Mesenchymal stem cell (in vitro differentiated cells and primary cell): ENCODE data around the gene HJURP. TPM values are rescaled to one million over a fixed set of nuclear protein-coding genes. Genes with fewer than 3 reads are reported as not detected.

Source experiments
- DNase-seq: peaks from one replicate; pipeline ENCODE4 v3.0.0-alpha.2; 2013
- H2AFZ ChIP-seq: one replicate; pipeline ENCODE4 v1.6.1; 2013; ENCODE audit warnings: low read depth, mild to moderate bottlenecking, control low read depth, inconsistent platforms, low read length, moderate library complexity
- H2AK5ac ChIP-seq: 2 replicates; pipeline ENCODE4 v1.6.1; 2013; ENCODE audit warnings: low read length, moderate library complexity, mild to moderate bottlenecking, inconsistent platforms; ENCODE audit not compliant: severe bottlenecking
- H2BK120ac ChIP-seq: one replicate; pipeline ENCODE4 v1.6.1; 2013; ENCODE audit warnings: low read depth, mild to moderate bottlenecking, inconsistent platforms, low read length, moderate library complexity
- H2BK12ac ChIP-seq, 2 experiments: one replicate each; pipeline ENCODE4 v1.6.1; 2013; ENCODE audit warnings: inconsistent platforms in 2 of 2, low read length in 2 of 2, mild to moderate bottlenecking in 2 of 2, moderate library complexity in 2 of 2, control low read depth in 1 of 2
- H2BK15ac ChIP-seq: one replicate; pipeline ENCODE4 v1.6.1; 2013; ENCODE audit warnings: mild to moderate bottlenecking, low read depth, inconsistent platforms; ENCODE audit not compliant: poor library complexity, severe bottlenecking
- H2BK5ac ChIP-seq: 2 replicates; pipeline ENCODE4 v1.6.1; 2013; ENCODE audit warnings: low read depth, mild to moderate bottlenecking, low read length, control low read depth, inconsistent platforms; ENCODE audit not compliant: poor library complexity, severe bottlenecking
- H3K14ac ChIP-seq, 2 experiments: one replicate each; pipeline ENCODE4 v1.6.1; 2013; ENCODE audit warnings: inconsistent platforms in 2 of 2, low read length in 2 of 2, control low read depth in 1 of 2, mild to moderate bottlenecking in 1 of 2, moderate library complexity in 1 of 2
- H3K18ac ChIP-seq, 2 experiments: one replicate each; pipeline ENCODE4 v1.6.1; 2013; ENCODE audit warnings: inconsistent platforms in 2 of 2, low read length in 2 of 2, control low read depth in 1 of 2, low read depth in 1 of 2, mild to moderate bottlenecking in 1 of 2
- H3K23ac ChIP-seq, 2 experiments: one replicate each; pipeline ENCODE4 v1.6.1; 2013; ENCODE audit warnings: inconsistent platforms in 2 of 2, low read length in 2 of 2, mild to moderate bottlenecking in 2 of 2, moderate library complexity in 2 of 2, control low read depth in 1 of 2
- H3K27ac ChIP-seq: 2 replicates; pipeline ENCODE4 v1.5.1; 2013; ENCODE audit warnings: mild to moderate bottlenecking, moderate library complexity, low read length, control low read depth, inconsistent platforms; ENCODE audit not compliant: poor library complexity, severe bottlenecking
- H3K27me3 ChIP-seq, 2 experiments: 2 replicates each; pipeline versions ENCODE4 v1.6.1 to v1.7.0; 2013; ENCODE audit warnings: low read length in 2 of 2, mild to moderate bottlenecking in 2 of 2, moderate library complexity in 2 of 2, control low read depth in 1 of 2, inconsistent platforms in 1 of 2; ENCODE audit not compliant: control insufficient read depth in 1 of 2, insufficient read depth in 1 of 2
- H3K36me3 ChIP-seq, 2 experiments: 2 replicates each; pipeline versions ENCODE4 v1.6.1 to v1.7.0; 2013; ENCODE audit warnings: low read length in 2 of 2, control low read depth in 1 of 2, inconsistent platforms in 1 of 2, low read depth in 1 of 2, mild to moderate bottlenecking in 1 of 2; ENCODE audit not compliant: insufficient read depth in 2 of 2, control insufficient read depth in 1 of 2
- H3K4ac ChIP-seq, 2 experiments: one replicate each; pipeline ENCODE4 v1.6.1; 2013; ENCODE audit warnings: inconsistent platforms in 2 of 2, low read length in 2 of 2, mild to moderate bottlenecking in 2 of 2, moderate library complexity in 2 of 2, control low read depth in 1 of 2, low read depth in 1 of 2
- H3K4me1 ChIP-seq: 2 replicates; pipeline ENCODE4 v1.6.1; 2013; ENCODE audit warnings: low read depth, low read length, control low read depth; ENCODE audit not compliant: control insufficient read depth, insufficient read depth
- H3K4me2 ChIP-seq: 2 replicates; pipeline ENCODE4 v1.6.1; 2013; ENCODE audit warnings: low read length, mild to moderate bottlenecking, inconsistent platforms; ENCODE audit not compliant: poor library complexity, severe bottlenecking
- H3K4me3 ChIP-seq, 2 experiments: 2 replicates each; pipeline versions ENCODE4 v1.5.1 to v1.7.0; 2013; ENCODE audit warnings: low read length in 2 of 2, mild to moderate bottlenecking in 2 of 2, control low read depth in 1 of 2, low read depth in 1 of 2; ENCODE audit not compliant: insufficient read depth in 1 of 2
- H3K79me1 ChIP-seq: replicated peaks from 2 replicates; pipeline ENCODE4 v1.6.1; 2013; ENCODE audit warnings: mild to moderate bottlenecking, control low read depth, low read length, inconsistent platforms; ENCODE audit not compliant: poor library complexity, severe bottlenecking
- H3K9ac ChIP-seq: 2 replicates; pipeline ENCODE4 v1.7.0; 2013; ENCODE audit warnings: mild to moderate bottlenecking, low read length, moderate library complexity
- H3K9me3 ChIP-seq: 2 replicates; pipeline ENCODE4 v1.7.0; 2013; ENCODE audit warnings: mild to moderate bottlenecking, low read length; ENCODE audit not compliant: control insufficient read depth
- H4K8ac ChIP-seq: one replicate; pipeline ENCODE4 v1.6.1; 2013; ENCODE audit warnings: inconsistent platforms, mild to moderate bottlenecking, low read length, moderate library complexity
- H4K91ac ChIP-seq: one replicate; pipeline ENCODE4 v1.6.1; 2013; ENCODE audit warnings: mild to moderate bottlenecking, low read length, inconsistent platforms
- WGBS: methylation state at CpG from one replicate; pipeline ENCODE4 v1.1.7; 2013; ENCODE audit warnings: mixed read lengths; 5-methylcytosine and 5-hydroxymethylcytosine counted together
- polyA plus RNA-seq, 2 experiments: library from polyadenylated mRNA; stranded (reverse); fragments of 200-250 nt; gene quantifications; one replicate each; pipeline ENCODE4 v1.2.3, GENCODE V29; 2013

Gene HJURP, protein sequence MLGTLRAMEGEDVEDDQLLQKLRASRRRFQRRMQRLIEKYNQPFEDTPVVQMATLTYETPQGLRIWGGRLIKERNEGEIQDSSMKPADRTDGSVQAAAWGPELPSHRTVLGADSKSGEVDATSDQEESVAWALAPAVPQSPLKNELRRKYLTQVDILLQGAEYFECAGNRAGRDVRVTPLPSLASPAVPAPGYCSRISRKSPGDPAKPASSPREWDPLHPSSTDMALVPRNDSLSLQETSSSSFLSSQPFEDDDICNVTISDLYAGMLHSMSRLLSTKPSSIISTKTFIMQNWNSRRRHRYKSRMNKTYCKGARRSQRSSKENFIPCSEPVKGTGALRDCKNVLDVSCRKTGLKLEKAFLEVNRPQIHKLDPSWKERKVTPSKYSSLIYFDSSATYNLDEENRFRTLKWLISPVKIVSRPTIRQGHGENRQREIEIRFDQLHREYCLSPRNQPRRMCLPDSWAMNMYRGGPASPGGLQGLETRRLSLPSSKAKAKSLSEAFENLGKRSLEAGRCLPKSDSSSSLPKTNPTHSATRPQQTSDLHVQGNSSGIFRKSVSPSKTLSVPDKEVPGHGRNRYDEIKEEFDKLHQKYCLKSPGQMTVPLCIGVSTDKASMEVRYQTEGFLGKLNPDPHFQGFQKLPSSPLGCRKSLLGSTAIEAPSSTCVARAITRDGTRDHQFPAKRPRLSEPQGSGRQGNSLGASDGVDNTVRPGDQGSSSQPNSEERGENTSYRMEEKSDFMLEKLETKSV
- 3.1 TPM for polyA plus RNA-seq (2013, experiment 1 of 2)
- polyA plus RNA-seq (2013, experiment 2 of 2): 2.9 TPM

DNA sequence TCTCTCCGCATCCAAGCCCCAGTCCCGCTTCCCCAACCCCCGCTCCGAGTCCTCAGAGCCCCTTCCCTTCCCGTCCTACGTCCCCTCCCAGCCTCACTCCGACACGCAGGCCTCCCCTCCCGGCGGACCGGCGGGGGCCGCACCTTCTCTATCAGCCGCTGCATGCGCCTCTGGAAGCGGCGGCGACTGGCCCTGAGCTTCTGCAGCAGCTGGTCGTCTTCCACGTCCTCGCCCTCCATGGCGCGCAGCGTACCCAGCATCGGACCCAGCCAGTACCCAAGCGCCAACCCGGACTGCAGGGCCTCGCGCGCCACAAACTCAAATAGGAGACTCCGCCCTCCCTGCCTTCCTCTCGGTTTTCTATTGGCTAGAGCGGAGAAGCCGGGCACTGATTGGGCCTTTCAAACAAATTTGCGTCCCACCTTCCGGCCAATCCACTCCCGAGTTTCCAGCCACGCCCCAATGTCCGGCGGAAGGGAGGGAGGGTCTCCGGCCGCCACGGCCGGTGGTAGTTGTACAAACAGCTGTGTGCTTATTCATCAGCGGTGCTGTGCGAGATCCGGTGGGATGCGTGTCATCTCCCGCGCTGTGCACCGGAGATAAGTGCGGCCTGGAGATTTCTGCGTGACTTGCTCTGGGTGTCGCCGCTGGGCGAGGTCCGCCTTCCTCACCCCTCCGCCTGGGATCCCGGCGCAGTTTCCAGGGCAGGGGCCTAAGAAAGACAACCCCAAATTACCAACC lies at the start of gene HJURP:
TSS of gene HJURP (minus strand) at position 295 of the 741 bp plus-strand sequence. CDS start at position 260, 35 bp downstream.
- Histone ChIP-seq H2BK5ac (peak within 1 kb of the TSS; percentile 22), H2BK15ac (peak within 1 kb of the TSS; percentile 34), H2AFZ (peak within 1 kb of the TSS; percentile 83), H4K8ac (peak within 1 kb of the TSS; percentile 94), H2AK5ac (no peak within 1 kb of the TSS), H3K14ac (no peak within 1 kb of the TSS), H4K91ac (peak within 1 kb of the TSS; percentile 83), H3K79me1 (peaks cover 14% of the 10 kb centered on the region), H3K9ac (peak within 1 kb of the TSS; percentile 91), H3K4me1 (peaks cover 7% of the 10 kb centered on the region), H3K4me3 (peak within 1 kb of the TSS; percentile 90 to 94), H3K27me3 (no peaks in the 10 kb centered on the region), H3K9me3 (no peaks in the 10 kb centered on the region), H2BK120ac (no peak within 1 kb of the TSS), H3K23ac (peak within 1 kb of the TSS in 1 of 2 experiments; percentile 84), H3K27ac (peak within 1 kb of the TSS; percentile 84), H3K36me3 (no peaks in the 10 kb centered on the region), H3K4me2 (peak within 1 kb of the TSS; percentile 94), H2BK12ac (peak within 1 kb of the TSS in 1 of 2 experiments; percentile 30), H3K18ac (peak within 1 kb of the TSS; percentile 70 to 93), H3K4ac (peak within 1 kb of the TSS in 1 of 2 experiments; percentile 44)
- peak; percentile 96 for DNase-seq
- WGBS: 1% methylated on average over 58 of the region's 60 CpGs

DNA sequence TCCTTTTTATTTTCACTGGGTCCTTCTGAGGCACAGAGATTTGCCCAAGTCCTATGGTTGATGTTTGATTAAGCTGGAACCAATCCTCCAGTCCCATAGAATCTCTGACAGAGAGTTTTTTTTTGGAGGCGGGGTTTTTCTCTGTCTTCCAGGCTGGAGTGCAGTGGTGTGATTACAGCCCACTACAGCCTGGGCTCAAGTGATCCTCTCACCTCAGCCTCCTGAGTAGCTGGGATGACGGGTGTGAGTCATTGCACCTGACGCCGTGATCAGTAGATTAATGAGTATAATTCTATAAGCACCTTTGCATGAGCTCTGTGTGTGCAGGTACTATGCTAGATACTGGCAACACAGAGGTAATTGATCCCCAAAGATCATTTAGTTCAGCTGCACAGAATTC lies 47.5 kb upstream of the HJURP start:
- WGBS: 95% methylated on average over 4 of the region's 4 CpGs
- Histone ChIP-seq H3K23ac (no peak overlapping the region), H3K27me3 (peaks cover 29 to 59% of the 10 kb centered on the region in 2 experiments), H2BK15ac (no peak overlapping the region), H4K91ac (no peak overlapping the region), H3K18ac (no peak overlapping the region), H3K14ac (no peak overlapping the region), H2BK120ac (no peak overlapping the region), H3K4ac (no peak overlapping the region), H3K27ac (no peak overlapping the region), H2BK5ac (no peak overlapping the region), H2BK12ac (no peak overlapping the region), H3K4me1 (no peaks in the 10 kb centered on the region), H3K4me3 (no peak overlapping the region), H4K8ac (no peak overlapping the region), H3K9ac (no peak overlapping the region), H3K4me2 (no peak overlapping the region), H3K36me3 (no peaks in the 10 kb centered on the region), H3K79me1 (no peaks in the 10 kb centered on the region), H3K9me3 (peaks cover 3% of the 10 kb centered on the region), H2AK5ac (no peak overlapping the region), H2AFZ (no peak overlapping the region)
- DNase-seq: no peak

DNA sequence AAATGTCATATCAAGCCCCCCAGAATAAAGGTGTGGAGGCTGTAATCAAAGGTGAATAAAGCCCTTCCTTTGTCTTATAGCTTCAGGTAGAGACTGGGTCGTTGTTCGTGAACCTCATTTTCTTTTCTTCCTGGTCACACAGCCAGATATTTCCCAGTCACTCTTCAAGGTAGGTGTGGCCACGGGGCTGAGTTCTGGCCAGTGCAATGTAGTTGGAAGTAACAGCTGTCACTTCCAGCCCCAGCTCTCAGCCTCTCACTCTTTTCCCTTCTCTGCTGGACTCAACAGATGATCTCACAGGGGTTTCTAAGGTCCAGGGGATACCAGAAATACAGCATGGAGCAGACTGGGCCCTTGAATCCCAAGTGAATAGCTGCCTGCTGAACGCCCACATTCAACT lies 47.0 kb upstream of the HJURP start:
- Histone ChIP-seq H3K18ac (no peak overlapping the region), H3K4me3 (no peak overlapping the region), H3K36me3 (no peaks in the 10 kb centered on the region), H3K79me1 (no peaks in the 10 kb centered on the region), H4K8ac (no peak overlapping the region), H3K14ac (no peak overlapping the region), H3K9me3 (peaks cover 3% of the 10 kb centered on the region), H3K27ac (no peak overlapping the region), H2BK15ac (no peak overlapping the region), H3K4me1 (no peaks in the 10 kb centered on the region), H4K91ac (no peak overlapping the region), H2BK120ac (no peak overlapping the region), H2BK12ac (no peak overlapping the region), H3K9ac (no peak overlapping the region), H3K4ac (no peak overlapping the region), H2AFZ (no peak overlapping the region), H3K4me2 (no peak overlapping the region), H2AK5ac (no peak overlapping the region), H2BK5ac (no peak overlapping the region), H3K23ac (no peak overlapping the region), H3K27me3 (peaks cover 29 to 59% of the 10 kb centered on the region in 2 experiments)
- DNase-seq: no peak
- WGBS: 66% methylated on average over 4 of the region's 4 CpGs
